ENCODE results near the gene VTI1A.

DNA sequence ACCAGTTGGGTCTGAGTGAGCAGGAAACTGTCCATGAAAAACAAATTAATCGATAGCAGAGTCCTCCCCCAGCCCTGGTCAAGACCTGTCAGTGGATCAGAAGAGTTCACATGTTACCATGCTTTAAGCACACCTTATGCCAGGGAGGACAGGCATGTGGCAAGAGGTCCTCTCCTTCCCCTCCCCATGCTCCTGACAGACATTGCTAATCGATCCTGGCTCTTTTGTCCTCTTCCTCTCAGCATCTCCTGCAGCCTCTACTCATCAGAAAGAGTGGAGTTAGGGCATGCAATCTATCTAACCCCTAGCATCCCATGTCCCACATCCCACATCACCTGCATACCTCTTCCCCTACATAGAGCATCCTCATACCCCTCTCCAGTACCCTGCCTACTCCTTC, 385.9 kb downstream of the VTI1A start:
- TF ChIP-seq, protein P1, sequence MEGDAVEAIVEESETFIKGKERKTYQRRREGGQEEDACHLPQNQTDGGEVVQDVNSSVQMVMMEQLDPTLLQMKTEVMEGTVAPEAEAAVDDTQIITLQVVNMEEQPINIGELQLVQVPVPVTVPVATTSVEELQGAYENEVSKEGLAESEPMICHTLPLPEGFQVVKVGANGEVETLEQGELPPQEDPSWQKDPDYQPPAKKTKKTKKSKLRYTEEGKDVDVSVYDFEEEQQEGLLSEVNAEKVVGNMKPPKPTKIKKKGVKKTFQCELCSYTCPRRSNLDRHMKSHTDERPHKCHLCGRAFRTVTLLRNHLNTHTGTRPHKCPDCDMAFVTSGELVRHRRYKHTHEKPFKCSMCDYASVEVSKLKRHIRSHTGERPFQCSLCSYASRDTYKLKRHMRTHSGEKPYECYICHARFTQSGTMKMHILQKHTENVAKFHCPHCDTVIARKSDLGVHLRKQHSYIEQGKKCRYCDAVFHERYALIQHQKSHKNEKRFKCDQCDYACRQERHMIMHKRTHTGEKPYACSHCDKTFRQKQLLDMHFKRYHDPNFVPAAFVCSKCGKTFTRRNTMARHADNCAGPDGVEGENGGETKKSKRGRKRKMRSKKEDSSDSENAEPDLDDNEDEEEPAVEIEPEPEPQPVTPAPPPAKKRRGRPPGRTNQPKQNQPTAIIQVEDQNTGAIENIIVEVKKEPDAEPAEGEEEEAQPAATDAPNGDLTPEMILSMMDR (IDR thresholded peaks at IDR 0.05): no peak
- no peak for TF ChIP-seq POLR2A (IDR thresholded peaks at IDR 0.05)

Data from uterus (tissue), 2 donors.